GM12872 (cell line): ENCODE results near the gene NES.

Experiments
- TF ChIP-seq, protein P1 (sequence below): IDR thresholded peaks from 3 replicates; pipeline ENCODE4 v1.5.1; 2011; ENCODE audit warnings: low read depth, mild to moderate bottlenecking, low read length, moderate library complexity; ENCODE audit not compliant: insufficient read depth

The NES gene

DNA sequence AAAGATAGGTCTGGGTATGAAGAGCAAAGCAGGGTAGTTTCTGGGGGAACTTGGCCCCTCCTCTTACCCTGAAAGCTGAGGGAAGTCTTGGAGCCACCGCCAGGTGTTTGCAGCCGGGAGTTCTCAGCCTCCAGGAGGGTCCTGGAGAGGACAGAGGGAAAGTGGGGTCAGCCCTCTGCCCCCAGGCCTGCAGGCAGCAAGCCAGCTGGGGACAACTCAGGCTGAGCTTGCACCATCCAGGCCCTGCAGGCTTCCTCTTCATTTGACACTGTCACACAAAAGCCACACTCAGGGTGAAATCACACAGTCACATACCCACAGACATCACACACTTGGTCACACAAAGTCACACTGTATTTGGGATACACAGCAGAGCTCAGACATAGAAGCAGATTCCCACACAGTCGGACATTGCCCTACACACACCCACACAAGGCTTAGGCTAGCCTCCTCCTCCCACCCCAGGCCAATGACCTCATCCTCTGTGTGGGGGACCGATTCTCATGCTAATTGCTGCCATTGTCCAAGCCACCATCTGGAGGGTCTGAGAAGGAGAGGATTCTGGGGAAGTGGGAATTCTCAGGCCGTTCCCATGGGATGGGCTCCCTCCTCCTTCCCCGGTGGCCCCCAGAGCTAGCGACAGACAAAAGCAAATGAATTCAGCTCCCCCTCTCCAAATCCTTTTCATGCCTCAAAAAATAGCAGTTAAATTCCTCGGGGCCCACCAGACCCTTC lies 3.7 kb downstream of the NES start:
- TF ChIP-seq, protein P1, sequence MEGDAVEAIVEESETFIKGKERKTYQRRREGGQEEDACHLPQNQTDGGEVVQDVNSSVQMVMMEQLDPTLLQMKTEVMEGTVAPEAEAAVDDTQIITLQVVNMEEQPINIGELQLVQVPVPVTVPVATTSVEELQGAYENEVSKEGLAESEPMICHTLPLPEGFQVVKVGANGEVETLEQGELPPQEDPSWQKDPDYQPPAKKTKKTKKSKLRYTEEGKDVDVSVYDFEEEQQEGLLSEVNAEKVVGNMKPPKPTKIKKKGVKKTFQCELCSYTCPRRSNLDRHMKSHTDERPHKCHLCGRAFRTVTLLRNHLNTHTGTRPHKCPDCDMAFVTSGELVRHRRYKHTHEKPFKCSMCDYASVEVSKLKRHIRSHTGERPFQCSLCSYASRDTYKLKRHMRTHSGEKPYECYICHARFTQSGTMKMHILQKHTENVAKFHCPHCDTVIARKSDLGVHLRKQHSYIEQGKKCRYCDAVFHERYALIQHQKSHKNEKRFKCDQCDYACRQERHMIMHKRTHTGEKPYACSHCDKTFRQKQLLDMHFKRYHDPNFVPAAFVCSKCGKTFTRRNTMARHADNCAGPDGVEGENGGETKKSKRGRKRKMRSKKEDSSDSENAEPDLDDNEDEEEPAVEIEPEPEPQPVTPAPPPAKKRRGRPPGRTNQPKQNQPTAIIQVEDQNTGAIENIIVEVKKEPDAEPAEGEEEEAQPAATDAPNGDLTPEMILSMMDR, result no peak

DNA sequence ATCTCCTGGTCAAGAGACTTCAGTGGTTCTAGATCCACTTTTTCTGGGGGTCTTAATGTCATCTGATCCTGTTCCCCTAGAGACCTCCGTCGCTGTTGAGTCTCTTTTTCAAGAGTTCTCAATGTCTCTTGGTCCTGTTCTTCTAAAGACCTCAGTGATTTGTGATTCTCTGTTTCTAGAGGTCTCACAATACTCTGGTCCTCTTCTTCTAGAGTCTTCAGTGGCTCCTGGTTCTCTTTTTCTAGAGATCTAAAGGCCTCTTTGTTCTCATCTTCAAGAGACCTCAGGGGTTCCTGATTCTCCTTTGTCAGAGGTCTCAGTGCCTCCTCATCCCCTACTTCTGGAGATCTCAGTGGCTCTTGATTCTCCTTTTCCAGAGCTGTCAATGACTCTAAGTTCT lies 5.4 kb downstream of the NES start:
- TF ChIP-seq, protein P1, result no peak

DNA sequence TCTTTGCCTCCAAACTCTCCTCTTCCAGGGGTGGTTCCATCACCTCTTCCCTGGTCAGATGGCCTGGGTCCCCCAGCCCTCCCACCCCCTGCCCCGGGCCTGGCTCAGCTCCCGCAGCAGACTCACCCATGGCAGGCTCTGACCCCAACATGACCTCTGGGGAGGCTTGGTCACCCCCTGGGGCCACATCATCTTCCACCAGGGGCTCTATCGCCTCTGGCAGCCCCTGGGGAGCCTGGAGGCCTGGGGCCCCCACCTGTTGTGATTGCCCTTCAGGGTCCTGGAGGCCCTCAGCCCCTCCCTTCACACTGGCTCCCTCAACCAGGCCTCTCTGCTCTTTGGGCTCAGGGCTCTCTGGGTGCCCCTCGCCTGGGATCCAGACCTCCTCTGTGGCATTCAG lies 6.4 kb downstream of the NES start:
- TF ChIP-seq, protein P1, result no peak

DNA sequence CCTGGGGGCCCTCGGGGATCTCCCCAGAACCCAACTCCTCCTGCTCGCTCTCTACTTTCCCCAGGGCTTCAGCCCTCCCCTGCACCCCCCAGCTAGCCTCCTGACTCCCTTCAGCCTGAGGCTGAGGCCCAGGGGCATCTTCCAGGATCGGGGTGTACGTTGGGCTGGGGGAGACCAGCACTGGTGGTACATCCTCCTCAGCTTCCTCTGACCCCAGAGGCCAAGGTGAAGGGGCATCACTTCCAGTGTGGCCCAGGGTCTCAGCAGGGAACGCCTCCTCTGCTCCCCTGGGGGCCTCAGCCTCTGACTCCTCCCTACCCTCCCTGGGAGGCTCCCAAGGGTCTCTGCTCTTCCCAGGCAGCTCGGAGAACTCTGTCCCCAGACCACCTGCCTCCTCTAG lies 6.8 kb downstream of the NES start:
- TF ChIP-seq, protein P1, result no peak

DNA sequence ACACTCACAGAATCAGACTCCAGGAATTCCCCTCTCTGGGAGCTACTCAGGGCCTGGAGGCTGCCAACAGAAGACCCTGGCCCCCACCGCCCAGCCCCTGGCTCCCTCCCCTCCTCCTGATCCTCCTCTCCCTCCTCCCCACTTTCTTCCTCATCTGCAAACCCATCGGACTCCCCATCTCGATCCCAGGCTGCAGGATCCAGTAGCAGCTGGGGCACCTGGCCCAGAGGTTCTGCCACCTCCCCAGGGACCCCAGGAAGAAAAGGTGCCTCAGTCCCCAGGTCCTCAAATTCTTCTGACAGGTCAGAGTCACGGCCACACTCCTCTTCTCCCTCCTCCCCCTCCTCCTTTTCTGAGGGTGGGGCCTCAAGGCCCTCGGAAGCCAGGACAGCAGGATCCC lies 7.4 kb downstream of the NES start:
- TF ChIP-seq, protein P1, result no peak

DNA sequence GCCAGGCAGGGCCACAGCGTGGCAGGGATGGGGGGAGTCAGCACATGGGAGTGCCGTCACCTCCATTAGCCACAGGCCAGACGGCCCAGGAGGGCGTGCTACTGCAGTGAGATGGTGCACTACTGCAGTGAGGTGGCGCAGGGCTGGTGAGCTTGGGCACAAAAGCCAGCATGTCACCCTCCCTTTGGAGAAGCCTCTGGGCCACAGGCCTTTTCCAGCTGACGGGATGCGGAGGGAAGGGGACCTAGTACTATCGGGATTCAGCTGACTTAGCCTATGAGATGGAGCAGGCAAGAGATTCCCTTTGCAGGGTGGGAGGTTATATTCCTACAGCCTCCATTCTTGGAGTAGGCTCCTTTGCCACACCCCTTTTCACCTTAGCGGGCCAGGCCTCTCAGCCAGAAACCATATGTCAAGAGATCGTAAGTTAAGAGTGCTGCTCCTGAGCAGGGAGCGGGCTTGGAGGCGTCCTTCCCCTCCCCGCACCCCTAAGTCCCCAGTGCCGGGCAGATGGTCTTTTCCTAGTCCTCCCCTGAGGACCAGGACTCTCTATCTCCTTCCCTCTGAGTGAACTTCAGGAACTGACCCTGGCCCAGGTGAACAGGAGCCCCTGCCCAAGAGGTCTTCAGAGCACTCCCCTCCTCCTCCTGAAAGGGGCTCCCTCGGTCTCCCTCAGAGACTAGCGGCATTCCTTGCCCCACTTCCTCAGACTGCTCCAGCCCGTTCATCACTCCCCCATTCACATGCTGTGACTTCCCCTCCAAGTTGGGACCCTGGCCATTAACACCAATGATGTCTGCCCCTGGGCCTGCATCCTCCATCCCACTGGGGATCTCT lies 8.2 kb downstream of the NES start:
- TF ChIP-seq, protein P1, result no peak

DNA sequence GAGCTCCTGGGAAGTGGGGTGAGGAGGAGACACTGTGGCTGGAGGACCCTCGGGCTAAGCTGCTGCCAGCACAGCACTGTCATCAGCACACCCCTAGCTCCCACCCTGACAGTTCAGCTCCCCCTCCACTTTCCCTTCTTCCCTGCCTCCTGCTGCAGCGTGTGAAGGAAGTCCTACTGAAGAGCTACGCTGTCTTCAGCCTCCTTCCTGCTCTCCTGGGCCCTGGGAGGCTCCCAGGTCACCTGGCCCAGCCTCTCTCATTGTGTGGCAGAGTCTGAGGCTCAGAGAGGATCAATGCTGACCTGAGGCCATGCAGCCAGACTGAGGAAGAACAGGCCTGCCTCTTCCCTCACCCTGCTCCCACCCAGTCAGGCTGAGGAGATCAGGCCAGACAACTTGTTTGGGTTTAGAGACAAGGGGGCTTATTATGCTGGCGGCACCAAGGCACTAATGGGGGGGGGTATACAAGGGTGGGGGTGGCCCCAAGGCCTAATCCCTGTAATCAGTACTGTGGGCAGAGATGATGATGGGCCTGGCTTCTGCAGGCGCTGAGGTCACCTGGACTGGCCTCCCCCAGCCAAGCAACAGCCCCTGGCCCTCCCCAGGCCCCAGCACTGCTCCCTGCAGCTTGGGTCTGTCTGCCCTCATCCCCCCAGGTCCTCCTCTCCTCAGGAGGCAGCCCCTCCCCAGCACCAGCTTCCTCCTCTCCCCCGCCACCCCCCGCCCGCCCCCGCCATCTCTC lies 9.1 kb downstream of the NES start:
- TF ChIP-seq, protein P1, result no peak
